Measurements from ENCODE around the gene RSPH1.

GRCh38 chr21:42544544-42544943 is 48.5 kb upstream of the RSPH1 start:
- TF ChIP-seq, protein P1, sequence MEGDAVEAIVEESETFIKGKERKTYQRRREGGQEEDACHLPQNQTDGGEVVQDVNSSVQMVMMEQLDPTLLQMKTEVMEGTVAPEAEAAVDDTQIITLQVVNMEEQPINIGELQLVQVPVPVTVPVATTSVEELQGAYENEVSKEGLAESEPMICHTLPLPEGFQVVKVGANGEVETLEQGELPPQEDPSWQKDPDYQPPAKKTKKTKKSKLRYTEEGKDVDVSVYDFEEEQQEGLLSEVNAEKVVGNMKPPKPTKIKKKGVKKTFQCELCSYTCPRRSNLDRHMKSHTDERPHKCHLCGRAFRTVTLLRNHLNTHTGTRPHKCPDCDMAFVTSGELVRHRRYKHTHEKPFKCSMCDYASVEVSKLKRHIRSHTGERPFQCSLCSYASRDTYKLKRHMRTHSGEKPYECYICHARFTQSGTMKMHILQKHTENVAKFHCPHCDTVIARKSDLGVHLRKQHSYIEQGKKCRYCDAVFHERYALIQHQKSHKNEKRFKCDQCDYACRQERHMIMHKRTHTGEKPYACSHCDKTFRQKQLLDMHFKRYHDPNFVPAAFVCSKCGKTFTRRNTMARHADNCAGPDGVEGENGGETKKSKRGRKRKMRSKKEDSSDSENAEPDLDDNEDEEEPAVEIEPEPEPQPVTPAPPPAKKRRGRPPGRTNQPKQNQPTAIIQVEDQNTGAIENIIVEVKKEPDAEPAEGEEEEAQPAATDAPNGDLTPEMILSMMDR (IDR thresholded peaks at IDR 0.05): no peak
- no peak for TF ChIP-seq POLR2A (IDR thresholded peaks at IDR 0.05)
